H1 (cell line): ENCODE data around the gene NAA25. TPM values are rescaled to one million over a fixed set of nuclear protein-coding genes. Genes with fewer than 3 reads are reported as not detected.

Experiments
- CTCF ChIA-PET: fragments of 300-600 bp; sonication (Branson Sonifier 250); formaldehyde crosslinking; loops from one replicate; lab custom pipeline; 2021; ENCODE audit not compliant: partially characterized antibody; lab: Charles Lee
- POLR2A ChIA-PET: fragments of 300-600 bp; sonication (Branson Sonifier 250); formaldehyde crosslinking; loops from one replicate; lab custom pipeline; 2021; ENCODE audit warnings: inconsistent platforms; ENCODE audit not compliant: partially characterized antibody; lab: Charles Lee
- DNase-seq, 2 experiments: peaks; one replicate each; pipeline versions ENCODE4 v3.0.0 to v3.0.0-alpha.2; 2010 to 2022; ENCODE audit warnings: low spot score in 2 of 2, low read depth in 1 of 2, mixed read lengths in 1 of 2
- FAIRE-seq: peaks from 2 replicates; lab custom pipeline; 2011; peaks lifted over from hg19 to GRCh38; lab: Jason Lieb, UNC
- H2AFZ ChIP-seq: 2 replicates; pipeline ENCODE4 v1.8.1; 2012; ENCODE audit warnings: low read length, inconsistent platforms
- H2AK5ac ChIP-seq: 2 replicates; pipeline ENCODE4 v1.6.1; 2013; ENCODE audit warnings: low read depth, low read length
- H2BK120ac ChIP-seq: replicated peaks from 2 replicates; pipeline ENCODE3; 2013; ENCODE audit warnings: low read depth, low read length, inconsistent platforms
- H2BK12ac ChIP-seq: 2 replicates; pipeline ENCODE4 v1.6.1; 2013; ENCODE audit warnings: low read depth, low read length
- H2BK15ac ChIP-seq: 2 replicates; pipeline ENCODE4 v1.6.1; 2013; ENCODE audit warnings: low read length
- H2BK20ac ChIP-seq: 2 replicates; pipeline ENCODE4 v1.6.1; 2013; ENCODE audit warnings: low read length
- H2BK5ac ChIP-seq: 2 replicates; pipeline ENCODE4 v1.6.1; 2013; ENCODE audit warnings: low read depth, low read length
- H3K14ac ChIP-seq: 2 replicates; pipeline ENCODE4 v1.6.1; 2013; ENCODE audit warnings: inconsistent platforms; ENCODE audit not compliant: insufficient read length
- H3K18ac ChIP-seq: 2 replicates; pipeline ENCODE4 v1.6.1; 2013; ENCODE audit warnings: low read length; ENCODE audit errors: extremely low read depth
- H3K23ac ChIP-seq: 2 replicates; pipeline ENCODE4 v1.6.1; 2013; ENCODE audit warnings: inconsistent platforms; ENCODE audit not compliant: insufficient read length
- H3K23me2 ChIP-seq: 2 replicates; pipeline ENCODE4 v1.6.1; 2013; ENCODE audit warnings: low read depth, low read length
- H3K27ac ChIP-seq: 2 replicates; pipeline ENCODE4 v1.6.1; 2011; ENCODE audit warnings: low read depth, low read length, inconsistent platforms
- H3K27me3 ChIP-seq, 4 experiments: replicated peaks in 1 of 4; 1 replicate in 1 of 4; 2 replicates in 3 of 4; pipeline versions ENCODE4 v1.6.1 to v1.8.1; 2011 to 2013; ENCODE audit warnings: low read length in 3 of 4, mild to moderate bottlenecking in 3 of 4, inconsistent platforms in 2 of 4, mixed read lengths in 2 of 4, moderate library complexity in 1 of 4; ENCODE audit not compliant: control insufficient read depth in 3 of 4, insufficient read depth in 3 of 4; ENCODE audit errors: extremely low read depth in 1 of 4
- H3K36me3 ChIP-seq, 4 experiments: 2 replicates each; pipeline versions ENCODE4 v1.6.1 to v1.8.1; 2011 to 2013; ENCODE audit warnings: mild to moderate bottlenecking in 4 of 4, low read length in 3 of 4, moderate library complexity in 2 of 4, control low read depth in 1 of 4, inconsistent platforms in 1 of 4; ENCODE audit not compliant: insufficient read depth in 4 of 4, control insufficient read depth in 2 of 4
- H3K4ac ChIP-seq: replicated peaks from 2 replicates; pipeline ENCODE3; 2013; ENCODE audit warnings: low read length, low read depth, mixed read lengths, inconsistent platforms; ENCODE audit not compliant: insufficient read length
- H3K4me1 ChIP-seq, 4 experiments: replicated peaks in 1 of 4; 1 replicate in 1 of 4; 2 replicates in 3 of 4; pipeline versions ENCODE4 v1.6.1 to v1.8.1; 2011 to 2013; ENCODE audit warnings: low read length in 3 of 4, inconsistent platforms in 2 of 4, mixed read lengths in 1 of 4; ENCODE audit not compliant: insufficient read depth in 4 of 4, control insufficient read depth in 3 of 4
- H3K4me2 ChIP-seq, 2 experiments: 2 replicates each; pipeline versions ENCODE4 v1.6.1 to v1.8.1; 2011 to 2013; ENCODE audit warnings: low read depth in 2 of 2, low read length in 2 of 2, control low read depth in 1 of 2, inconsistent platforms in 1 of 2, mild to moderate bottlenecking in 1 of 2; ENCODE audit not compliant: insufficient read depth in 1 of 2
- H3K4me3 ChIP-seq, 4 experiments: fragments of 200-600, 300-600 bp in 1 of 4; sonication (generic), shearing (Covaris generic), sonication (Bioruptor Twin) in 1 of 4; 2 replicates each; pipeline versions ENCODE4 v1.5.1 to v1.8.1; 2011 to 2016; ENCODE audit warnings: low read length in 4 of 4, low read depth in 3 of 4, control low read depth in 2 of 4, inconsistent platforms in 2 of 4, mild to moderate bottlenecking in 2 of 4, mixed read lengths in 1 of 4, moderate library complexity in 1 of 4; ENCODE audit not compliant: insufficient read depth in 2 of 4; ENCODE audit errors: extremely low read depth in 1 of 4
- H3K56ac ChIP-seq: replicated peaks from 2 replicates; pipeline ENCODE3; 2013; ENCODE audit warnings: low read depth, mild to moderate bottlenecking, mixed read lengths, low read length, inconsistent platforms; ENCODE audit not compliant: insufficient read length
- H3K79me1 ChIP-seq: 2 replicates; pipeline ENCODE4 v1.6.1; 2013; ENCODE audit warnings: low read depth, low read length, control low read depth
- H3K79me2 ChIP-seq, 2 experiments: 2 replicates each; pipeline versions ENCODE4 v1.6.1 to v1.8.1; 2012 to 2013; ENCODE audit warnings: low read length in 2 of 2, mild to moderate bottlenecking in 2 of 2, inconsistent platforms in 1 of 2; ENCODE audit not compliant: insufficient read depth in 2 of 2, control insufficient read depth in 1 of 2
- H3K9ac ChIP-seq, 4 experiments: replicated peaks in 1 of 4; 1 replicate in 1 of 4; 2 replicates in 3 of 4; pipeline versions ENCODE4 v1.6.1 to v1.8.1; 2011 to 2013; ENCODE audit warnings: low read depth in 3 of 4, low read length in 3 of 4, control low read depth in 2 of 4, mild to moderate bottlenecking in 2 of 4, moderate library complexity in 2 of 4, inconsistent platforms in 1 of 4; ENCODE audit errors: extremely low read depth in 1 of 4
- H3K9me3 ChIP-seq, 2 experiments: 2 replicates each; pipeline versions ENCODE4 v1.6.1 to v1.8.1; 2012 to 2013; ENCODE audit warnings: mild to moderate bottlenecking in 2 of 2, moderate library complexity in 2 of 2, control low read depth in 1 of 2, inconsistent platforms in 1 of 2, low read depth in 1 of 2, low read length in 1 of 2, mixed read lengths in 1 of 2; ENCODE audit not compliant: insufficient read depth in 2 of 2
- H4K20me1 ChIP-seq, 2 experiments: replicated peaks in 1 of 2; 2 replicates each; pipeline versions ENCODE3 to v1.8.1; 2011 to 2013; ENCODE audit warnings: inconsistent platforms in 2 of 2, low read length in 2 of 2, mild to moderate bottlenecking in 1 of 2; ENCODE audit not compliant: insufficient read depth in 2 of 2, control insufficient read depth in 1 of 2
- H4K5ac ChIP-seq: 2 replicates; pipeline ENCODE4 v1.6.1; 2013; ENCODE audit warnings: low read length, low read depth, mixed read lengths, inconsistent platforms; ENCODE audit not compliant: insufficient read length
- H4K8ac ChIP-seq: 2 replicates; pipeline ENCODE4 v1.8.0; 2013; ENCODE audit warnings: mild to moderate bottlenecking, moderate library complexity, low read length, inconsistent platforms; ENCODE audit not compliant: insufficient read depth; ENCODE audit errors: extremely low read depth
- H4K91ac ChIP-seq: replicated peaks from 2 replicates; pipeline ENCODE3; 2013; ENCODE audit warnings: low read length, mixed read lengths, inconsistent platforms; ENCODE audit not compliant: insufficient read length
- ASH2L ChIP-seq: fragments of 200-600, 300-600 bp; sonication (generic); IDR thresholded peaks from one replicate; pipeline ENCODE4 v1.7.1; 2017; ENCODE audit warnings: low read length
- CHD1 ChIP-seq: IDR thresholded peaks from 2 replicates; pipeline ENCODE4 v1.6.1; 2012; ENCODE audit warnings: low read depth, low read length, improper control_type of control experiment
- CHD2 ChIP-seq: IDR thresholded peaks from 2 replicates; pipeline ENCODE4 v1.6.1; 2012; ENCODE audit warnings: low read length, improper control_type of control experiment
- HDAC2 ChIP-seq, 2 experiments: fragments of 300-600 bp in 1 of 2; sonication (generic) in 1 of 2; IDR thresholded peaks; 2 replicates each; pipeline ENCODE4 v1.6.1; 2011 to 2012; ENCODE audit warnings: low read depth in 2 of 2, low read length in 2 of 2, mild to moderate bottlenecking in 2 of 2, moderate library complexity in 2 of 2, borderline replicate concordance in 1 of 2, inconsistent platforms in 1 of 2
- MAFK ChIP-seq: IDR thresholded peaks from 2 replicates; pipeline ENCODE4 v1.6.1; 2012; ENCODE audit warnings: low read depth, mild to moderate bottlenecking, improper control_type of control experiment, low read length
- SIN3A ChIP-seq, 2 experiments: IDR thresholded peaks in 1 of 2; conservative IDR thresholded peaks in 1 of 2; 2 replicates each; pipeline ENCODE4 v1.6.1; 2011 to 2012; ENCODE audit warnings: low read length in 2 of 2, improper control_type of control experiment in 1 of 2, low read depth in 1 of 2, mild to moderate bottlenecking in 1 of 2
- SIX5 ChIP-seq: IDR thresholded peaks from 2 replicates; pipeline ENCODE4 v1.6.1; 2011; ENCODE audit warnings: mild to moderate bottlenecking, low read depth, low read length
- SUZ12 ChIP-seq: fragments of 200-600 bp; sonication (generic); IDR thresholded peaks from 2 replicates; pipeline ENCODE4 v1.6.1; 2012; ENCODE audit warnings: mild to moderate bottlenecking, inconsistent platforms, low read length, moderate library complexity, mixed read lengths
- TCF12 ChIP-seq: IDR thresholded peaks from 2 replicates; pipeline ENCODE4 v1.6.1; 2011; ENCODE audit warnings: low read depth, mild to moderate bottlenecking, low read length
- WGBS, 2 experiments: shearing (Covaris generic) in 1 of 2; methylation state at CpG; one replicate each; pipeline versions ENCODE4 v1.1.6 to v1.1.7; 2013 to 2015; ENCODE audit warnings: low lambda C conversion rate in 2 of 2, mixed read lengths in 2 of 2, inconsistent platforms in 1 of 2, low coverage in 1 of 2, missing lambda C conversion rate in 1 of 2; ENCODE audit not compliant: insufficient replicate concordance in 2 of 2, insufficient coverage in 1 of 2, insufficient read length in 1 of 2; ENCODE audit errors: extremely low coverage in 1 of 2, missing lambda C conversion rate in 1 of 2; 5-methylcytosine and 5-hydroxymethylcytosine counted together
- polyA plus RNA-seq, 7 experiments: library from polyadenylated mRNA; depleted of rRNA in 3 of 7; stranded (reverse) in 5 of 7; unstranded in 2 of 7; fragments of >200 nt in 5 of 7; fragments of 200-250 nt in 2 of 7; gene quantifications; 1 replicate in 5 of 7; 2 replicates in 1 of 7; 4 replicates in 1 of 7; pipeline versions ENCODE4 v1.2.1 to v1.2.3, GENCODE V29; 2011 to 2013; ENCODE audit warnings: missing spikeins in 2 of 7, mixed read lengths in 2 of 7
- total RNA-seq: library from RNA; stranded (reverse); fragmentation: NEBNext Ultra II Directional; extraction: Animal tissue kit (Norgen Biotek cat#: 25700); gene quantifications from 2 replicates; pipeline ENCODE4 v1.2.1, GENCODE V29; 2021

NAA25 gene
- total and polyA plus RNA-seq, 2 of the 8 experiments (the other 6 are each of a cell fraction or from before 2014, with no cell fraction given) = 10.8 to 60.3 TPM

- no peaks in the 10 kb centered on the region for H3K23me2 ChIP-seq
- H4K5ac ChIP-seq = no peak overlapping the region
- POLR2A ChIA-PET = interaction anchor here (0.6 to 1.6 kb wide), 3 partner anchors 21 to 402 kb away, joined by 3 to 4 read pairs (median 3); partner anchors contain the start of genes ACAD10, BRAP and NAA25
- peaks cover 0 to 2% (median 0%) of the 10 kb centered on the region in 4 experiments; a peak in 1 of 7 replicates for H3K4me1 ChIP-seq
- H3K36me3 ChIP-seq = peaks cover 3 to 55% (median 26%) of the 10 kb centered on the region in 4 experiments; a peak in 6 of 8 replicates
- no peak overlapping the region for H4K8ac ChIP-seq
- H3K14ac ChIP-seq = no peak overlapping the region
- peaks cover 0 to 36% of the 10 kb centered on the region in 2 experiments; a peak in 2 of 4 replicates for H3K79me2 ChIP-seq
- H2BK12ac ChIP-seq = no peak overlapping the region
- no peaks in the 10 kb centered on the region; the same call in 1 of the 2 replicates for H3K79me1 ChIP-seq
- H3K56ac ChIP-seq = no peak overlapping the region
- no peak overlapping the region for H3K23ac ChIP-seq
- H2BK120ac ChIP-seq = no peak overlapping the region
- no peak overlapping the region for H2BK5ac ChIP-seq
- DNase-seq (no peak), FAIRE-seq (no peak)
- H3K9me3 ChIP-seq = no peaks in the 10 kb centered on the region
- WGBS, 2 experiments = 88% methylated on average over 1 of the region's 1 CpG; no CpG with 5 or more reads in 1 of the 2 experiments
- no peak overlapping the region for H3K4me3 ChIP-seq
- no peak overlapping the region for H3K9ac ChIP-seq
- no peak overlapping the region for H2BK20ac ChIP-seq
- peaks cover 0 to 5% of the 10 kb centered on the region in 2 experiments for H4K20me1 ChIP-seq
- H2BK15ac ChIP-seq = no peak overlapping the region
- no peak overlapping the region for H3K4me2 ChIP-seq
- no peak overlapping the region for H3K18ac ChIP-seq
- no peaks in the 10 kb centered on the region for H3K27me3 ChIP-seq
- no peak overlapping the region for H3K27ac ChIP-seq
- H3K4ac ChIP-seq = no peak overlapping the region
- H2AK5ac ChIP-seq = no peak overlapping the region
- no peak for TF ChIP-seq SIX5
- no peak for TF ChIP-seq TCF12
- TF ChIP-seq CHD1 = no peak
- no peak for TF ChIP-seq MAFK
- no peak for TF ChIP-seq HDAC2 (IDR thresholded peaks at IDR 0.05; ENCODE audit: borderline replicate concordance in 1 of 2, low read depth in 2 of 2, low read length in 2 of 2)
- TF ChIP-seq ASH2L = no peak
- no peak for TF ChIP-seq SIN3A (conservative IDR thresholded peaks at IDR 0.05 in 1 of 2, IDR thresholded peaks at IDR 0.05 in 1 of 2; ENCODE audit: low read depth in 1 of 2, low read length in 2 of 2)
- TF ChIP-seq SUZ12 = no peak
- no peak for TF ChIP-seq CHD2
- CTCF ChIA-PET = interaction anchor here (0.8 to 1.4 kb wide), 4 partner anchors 9 to 110 kb away, joined by 3 to 4 read pairs (median 3); no protein-coding TSS in a partner anchor
- no peak overlapping the region for H4K91ac ChIP-seq
- H2AFZ ChIP-seq = no peak overlapping the region
Observed at GRCh38 chr12:112087851-112088250, 20.7 kb downstream of the NAA25 start.
